Daoy (cell line): ENCODE results near the gene FAM163A. TPM values are rescaled to one million over a fixed set of nuclear protein-coding genes. Genes with fewer than 3 reads are reported as not detected.

Source experiments
- DNase-seq: peaks from one replicate; pipeline ENCODE4 v3.0.0-alpha.2; 2015; ENCODE audit warnings: low read depth
- total RNA-seq: library from RNA; depleted of rRNA; stranded (reverse); fragments of >200 nt; shearing (Covaris generic); gene quantifications from 2 replicates; pipeline ENCODE4 v1.2.3, GENCODE V29; 2014

Gene FAM163A
- total RNA-seq, 1 experiment from 2014 or later = not detected

DNA sequence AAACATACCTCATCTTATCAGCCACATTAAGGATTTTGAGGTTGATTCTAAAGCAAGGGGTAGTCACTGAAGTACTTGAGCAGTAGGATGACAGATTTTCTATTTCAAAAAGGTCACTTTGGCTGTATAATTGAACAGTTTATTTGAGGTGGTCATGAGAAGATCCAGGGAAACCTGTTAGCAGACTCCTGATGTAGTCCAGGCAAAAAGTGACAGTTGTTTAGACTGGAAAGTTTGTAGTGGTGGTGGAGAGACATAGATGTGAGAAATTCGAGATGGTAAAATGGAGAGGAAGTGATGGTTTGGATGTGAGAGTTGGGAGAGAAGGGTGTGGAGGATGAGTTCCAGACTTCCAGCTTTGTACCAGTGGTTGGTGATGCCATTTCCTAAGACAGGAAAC lies 7.5 kb downstream of the FAM163A start:
- no peak for DNase-seq

DNA sequence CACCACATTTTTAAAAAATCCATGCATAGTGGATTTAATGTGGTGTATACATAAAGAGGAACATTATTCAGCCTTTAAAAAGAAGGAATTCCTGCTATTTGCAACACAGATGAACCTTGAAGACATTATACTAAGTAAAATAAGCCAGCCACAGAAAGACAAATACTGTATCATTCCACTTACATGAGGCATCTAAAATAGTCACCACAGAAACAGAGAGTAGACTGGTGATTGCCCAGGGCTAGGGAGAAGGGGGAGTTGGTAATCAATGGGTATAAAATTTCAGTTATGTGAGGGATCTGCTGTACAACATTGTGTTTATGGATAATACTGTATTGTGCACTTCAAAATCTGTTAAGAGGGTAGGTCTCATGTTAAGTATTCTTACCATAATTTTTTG lies 10.0 kb downstream of the FAM163A start:
- no peak for DNase-seq

DNA sequence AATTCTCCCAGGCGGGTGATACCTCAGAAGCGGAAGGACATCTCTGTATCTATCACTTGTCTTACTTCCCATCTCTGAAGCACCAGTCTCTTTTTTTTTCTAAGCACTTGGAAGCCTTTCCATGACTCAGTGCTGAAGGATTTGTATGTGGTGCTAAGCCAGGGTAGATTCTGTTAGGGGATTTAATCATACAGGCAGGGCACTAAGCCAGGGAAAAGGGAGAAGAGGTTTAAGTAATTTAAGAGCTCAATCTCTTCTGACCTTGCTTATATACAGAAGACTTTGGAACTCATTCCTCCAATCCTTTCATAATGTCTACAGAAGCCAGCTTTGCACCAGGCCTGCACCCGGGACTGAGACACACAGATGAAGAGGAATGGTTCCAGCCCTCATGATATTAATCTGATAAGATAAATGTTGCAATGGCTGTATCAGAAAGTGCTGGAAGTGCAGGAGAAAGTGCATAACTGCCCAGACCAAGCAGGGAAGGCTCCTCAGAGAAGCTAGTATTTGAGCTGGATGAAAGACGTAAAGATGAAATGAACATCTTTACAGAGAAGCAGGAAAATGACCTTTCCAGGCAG lies 11.0 kb downstream of the FAM163A start:
- DNase-seq = peak; percentile 82

DNA sequence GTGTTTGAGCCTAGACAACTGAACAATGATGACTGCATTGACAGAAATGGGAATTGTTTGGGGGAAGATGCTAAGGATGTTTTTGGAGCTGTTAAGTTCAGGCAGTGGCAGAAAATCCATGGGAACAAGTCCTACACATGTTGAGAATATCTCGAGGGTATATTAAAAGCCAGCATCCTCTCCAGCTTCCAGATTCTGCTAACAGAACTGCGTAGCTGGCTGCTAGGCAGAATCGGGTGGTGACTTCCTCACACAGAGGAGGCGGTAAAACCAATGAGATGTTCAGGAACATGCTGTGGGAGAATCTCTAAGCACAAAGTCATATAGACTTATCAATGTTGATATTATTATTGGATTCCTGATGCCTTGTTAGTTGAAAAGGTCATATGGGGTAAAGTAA lies 14.8 kb downstream of the FAM163A start:
- no peak for DNase-seq

DNA sequence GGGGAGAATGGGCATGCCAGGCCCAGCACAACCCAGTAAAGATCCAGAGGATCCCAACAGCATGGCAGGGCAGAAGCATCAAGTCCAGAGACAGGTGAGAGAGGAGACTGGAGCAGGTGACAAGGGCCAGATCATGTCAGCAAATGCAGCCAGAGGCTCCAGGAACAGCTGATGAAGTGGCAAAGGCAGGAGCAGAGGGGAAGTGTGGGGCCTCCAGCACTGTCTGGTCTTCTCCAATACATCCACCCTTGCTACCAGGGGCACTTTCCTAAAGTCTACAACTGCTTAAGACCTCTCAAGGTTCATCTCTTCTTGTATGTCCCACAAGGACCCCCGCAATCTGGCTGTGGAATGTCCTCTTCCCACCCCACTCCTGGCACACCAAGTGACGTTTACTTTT lies 17.4 kb downstream of the FAM163A start:
- DNase-seq = no peak

DNA sequence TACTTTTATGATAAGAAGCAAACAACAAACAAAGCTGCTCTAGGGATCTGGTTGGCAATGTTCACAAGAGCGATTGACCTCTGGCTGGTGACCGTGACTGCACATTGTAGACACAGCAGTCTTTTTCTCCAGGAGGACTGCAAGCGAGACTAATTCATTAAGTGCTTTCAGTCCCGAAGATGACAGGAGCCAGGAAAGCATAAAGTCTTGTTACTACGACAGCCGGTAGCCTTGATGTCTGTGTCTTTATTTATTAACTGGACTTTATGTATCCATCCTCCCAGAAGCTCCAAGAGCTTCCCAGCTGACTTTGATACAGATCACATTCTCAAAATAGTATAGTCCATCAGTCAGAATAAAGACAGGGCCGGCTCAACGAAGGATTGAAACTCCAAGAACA lies 18.2 kb downstream of the FAM163A start:
- DNase-seq = no peak

DNA sequence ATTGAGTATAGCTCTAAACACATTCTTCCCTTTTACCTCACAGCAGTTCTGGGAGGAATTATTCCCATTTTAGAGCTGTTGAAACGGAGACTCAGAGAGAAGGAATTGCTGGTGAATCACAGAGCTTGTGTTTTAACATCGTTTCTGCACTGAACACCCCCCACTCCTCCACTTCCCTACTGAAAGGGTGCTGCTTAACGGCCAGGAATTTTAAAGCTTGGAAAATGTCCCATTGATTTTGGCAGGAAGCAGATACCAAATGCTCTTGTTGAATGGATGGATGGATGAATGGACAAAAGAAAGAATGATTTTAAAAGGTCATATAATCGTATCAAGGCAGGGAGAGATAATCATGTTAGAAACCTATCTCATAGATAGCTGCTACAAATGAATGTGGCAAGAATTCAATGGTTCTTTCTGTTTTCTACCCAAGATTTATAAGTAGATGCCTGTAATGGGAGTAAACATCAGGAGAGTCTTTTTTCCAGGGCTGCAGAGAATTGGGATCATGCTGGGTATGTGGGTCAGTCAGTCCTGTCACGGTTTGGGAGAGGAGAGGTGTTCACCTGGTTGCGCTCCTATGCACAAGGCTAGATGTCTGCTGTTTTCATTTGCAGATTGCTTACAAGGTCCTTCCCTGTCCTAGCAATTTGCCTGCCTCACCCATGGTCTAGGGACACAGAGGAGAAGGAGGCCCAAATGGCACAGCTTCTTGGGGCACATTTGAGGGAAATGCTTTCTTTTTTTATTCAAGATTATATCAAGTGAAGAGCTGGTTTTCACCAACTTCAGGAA lies 19.0 kb downstream of the FAM163A start:
- no peak for DNase-seq

DNA sequence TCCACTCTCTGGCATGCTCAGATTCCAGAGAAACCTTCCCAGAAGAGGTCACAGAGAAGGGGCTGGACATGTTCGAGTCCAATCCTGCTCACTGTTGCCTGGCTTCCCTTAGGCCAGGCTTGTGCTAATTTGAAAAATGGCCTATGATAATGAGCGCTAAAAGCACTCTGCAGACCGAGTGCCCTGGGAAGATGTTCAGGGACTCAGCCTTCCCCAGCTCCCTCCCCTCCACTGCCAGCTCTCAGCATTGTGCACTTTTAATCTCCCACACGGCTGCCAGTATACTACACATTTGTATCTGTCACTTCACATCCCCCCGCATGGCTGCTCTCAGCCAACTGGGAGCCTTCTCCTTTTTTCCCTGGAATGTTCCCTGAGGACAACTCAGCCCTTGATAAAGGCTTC lies 24.1 kb downstream of the FAM163A start:
- DNase-seq = no peak

DNA sequence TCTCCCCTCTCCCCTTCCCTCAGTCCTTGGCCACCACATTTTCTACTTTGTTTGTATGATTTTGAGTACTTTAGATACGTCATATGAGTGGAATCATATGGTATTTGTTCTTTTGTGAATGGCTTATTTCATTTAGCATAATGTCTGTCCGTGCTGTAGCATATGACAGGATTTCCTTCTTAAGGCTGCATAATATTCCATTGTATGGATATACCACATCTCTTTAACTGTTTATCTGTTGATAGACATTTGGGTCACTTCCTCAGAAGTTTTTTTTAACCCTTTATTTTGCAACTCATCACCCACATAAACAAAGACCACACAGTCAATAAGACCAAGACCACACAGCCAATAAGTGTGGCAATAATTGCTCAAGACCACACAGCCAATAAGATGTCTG lies 24.9 kb downstream of the FAM163A start:
- no peak for DNase-seq

DNA sequence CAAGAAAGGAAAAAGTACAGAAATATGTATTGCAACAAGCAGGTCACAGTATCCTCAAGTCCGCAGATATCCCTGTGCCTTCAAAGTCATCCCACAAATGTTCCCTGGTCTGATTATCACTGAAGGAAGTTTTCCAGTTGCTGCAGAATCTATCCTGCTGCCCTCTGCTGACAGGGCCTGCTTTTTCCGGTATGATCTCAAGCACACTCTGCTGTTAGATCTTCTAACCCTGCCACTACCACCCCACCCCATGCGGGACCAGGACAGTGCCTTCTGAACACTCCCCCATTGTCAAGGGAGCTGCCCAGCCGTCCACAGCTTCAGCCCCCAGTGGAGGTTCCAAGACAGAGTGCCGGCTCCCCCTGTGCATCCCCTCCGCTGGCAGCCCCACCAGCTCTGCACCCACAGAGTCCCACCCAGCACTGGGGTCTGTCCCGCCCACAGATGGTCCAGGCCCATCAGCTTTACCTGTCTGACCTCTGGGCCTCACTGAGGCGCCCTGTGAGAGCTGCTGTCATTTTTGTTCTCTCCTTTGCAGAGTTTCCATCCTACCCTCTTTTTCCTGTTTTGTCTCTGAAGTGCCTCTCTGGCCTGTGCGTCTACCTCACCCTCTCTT lies 27.9 kb downstream of the FAM163A start:
- no peak for DNase-seq

DNA sequence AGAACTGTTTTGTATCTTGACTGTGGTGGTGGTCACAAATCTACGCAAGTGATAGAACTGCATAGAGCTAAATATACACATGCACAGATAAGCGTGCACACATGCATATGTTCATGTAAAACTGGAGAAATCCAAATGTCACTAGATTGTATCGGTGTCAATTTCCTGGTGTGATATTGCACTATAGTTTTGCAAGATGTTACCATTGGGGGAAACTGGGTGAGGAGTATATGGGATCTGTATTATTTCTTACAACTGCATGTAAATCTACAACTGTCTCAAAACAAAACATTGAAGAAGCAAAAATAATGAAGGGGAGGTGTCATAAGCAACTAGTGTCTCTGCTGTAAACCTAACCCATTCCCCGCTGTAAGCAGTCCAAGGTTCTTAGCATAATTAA lies 30.2 kb downstream of the FAM163A start:
- no peak for DNase-seq

DNA sequence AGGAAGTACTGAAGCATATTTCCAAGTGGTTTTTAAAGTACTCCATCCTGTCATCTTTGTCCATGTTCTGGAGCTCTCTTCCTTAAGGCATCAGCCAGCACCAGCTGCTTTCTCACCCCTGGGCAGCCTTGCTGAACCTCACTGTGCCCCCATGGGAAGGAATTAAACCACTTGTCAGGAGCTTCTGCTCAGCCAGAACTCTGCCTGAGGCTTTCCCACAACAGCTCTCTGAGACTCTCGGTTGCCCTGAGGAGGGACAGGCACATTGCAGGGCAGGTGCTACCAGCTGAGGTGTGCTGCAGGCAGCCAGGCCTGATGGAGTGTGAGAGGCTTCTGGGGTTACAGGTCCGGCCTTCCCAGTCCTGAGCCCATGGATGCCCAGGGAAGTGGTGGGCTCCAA lies 30.9 kb downstream of the FAM163A start:
- DNase-seq = no peak

DNA sequence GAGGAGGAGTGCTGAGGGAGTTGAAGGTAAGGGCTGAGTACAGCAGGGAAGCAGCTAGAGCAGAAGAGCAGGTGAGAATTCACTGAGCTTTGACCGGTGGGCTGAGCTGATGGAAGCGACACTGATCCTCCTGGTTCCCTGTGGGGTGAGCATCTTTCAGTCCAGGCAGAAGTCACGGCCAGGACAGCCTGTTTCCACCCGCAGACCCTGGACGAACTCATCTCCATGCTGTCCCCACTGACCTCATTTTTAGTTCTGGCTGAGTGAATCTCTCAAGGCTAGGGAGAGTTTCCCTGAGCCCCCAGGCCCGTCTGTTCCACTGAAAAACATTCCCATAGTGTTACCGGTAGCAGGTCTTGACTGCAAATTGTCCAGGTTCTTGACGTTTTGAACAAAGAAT lies 31.5 kb downstream of the FAM163A start:
- no peak for DNase-seq

DNA sequence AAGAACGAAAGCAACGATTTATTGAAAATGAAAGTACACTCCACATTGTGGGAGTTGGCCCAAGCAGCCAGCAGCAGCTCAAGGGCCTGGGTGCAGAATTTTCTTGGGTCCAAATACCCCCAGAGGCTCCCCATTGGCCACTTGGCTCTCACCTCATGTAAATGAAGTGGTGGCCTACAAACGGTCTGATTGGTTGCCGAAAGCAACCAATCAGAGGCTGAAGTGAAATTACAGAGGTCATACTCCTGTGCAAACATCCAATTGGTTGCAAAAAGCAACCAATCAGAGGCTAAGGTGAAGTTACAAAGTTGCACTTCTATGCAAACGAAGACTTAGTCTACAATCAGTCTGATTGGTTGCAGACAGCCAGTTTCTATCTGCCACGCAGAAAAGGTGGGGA lies 31.9 kb downstream of the FAM163A start:
- peak; percentile 62 for DNase-seq

DNA sequence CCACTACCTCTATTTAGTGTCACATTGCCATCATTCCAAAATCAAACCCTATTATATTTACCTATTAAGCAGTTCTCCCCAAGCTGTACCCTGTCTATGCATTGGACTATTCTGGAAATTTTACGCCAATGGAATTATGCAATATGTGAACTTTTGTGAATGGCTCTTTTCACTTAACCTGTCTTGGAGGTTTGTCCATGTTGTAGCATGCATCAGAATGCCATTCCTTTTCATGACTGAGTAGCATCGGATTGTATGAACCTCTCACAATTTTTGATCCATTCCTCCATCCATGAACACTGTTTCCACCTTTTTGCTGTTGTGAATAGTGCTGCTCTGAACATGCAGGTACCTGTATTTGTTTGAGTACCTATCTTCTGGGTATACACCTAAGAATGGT lies 33.7 kb downstream of the FAM163A start:
- DNase-seq = no peak

DNA sequence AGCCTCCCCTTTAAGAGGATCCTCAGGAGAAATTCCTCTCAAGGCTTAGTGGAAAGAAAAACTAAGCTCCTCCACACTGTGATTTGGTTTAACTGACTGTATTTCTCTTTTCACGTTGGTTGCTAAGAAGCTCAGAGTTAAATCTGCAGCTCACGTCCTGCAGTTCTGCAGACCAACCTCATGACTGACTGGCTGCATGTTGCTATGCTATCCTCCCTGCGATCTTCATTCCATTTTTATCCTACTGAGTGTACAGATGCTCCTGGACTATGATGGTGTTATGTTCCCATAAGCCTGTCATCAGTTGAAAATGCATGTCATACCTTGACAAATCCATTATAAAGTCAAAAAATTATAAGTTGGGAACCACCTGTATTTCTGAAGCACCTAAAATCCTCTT lies 34.6 kb downstream of the FAM163A start:
- no peak for DNase-seq

DNA sequence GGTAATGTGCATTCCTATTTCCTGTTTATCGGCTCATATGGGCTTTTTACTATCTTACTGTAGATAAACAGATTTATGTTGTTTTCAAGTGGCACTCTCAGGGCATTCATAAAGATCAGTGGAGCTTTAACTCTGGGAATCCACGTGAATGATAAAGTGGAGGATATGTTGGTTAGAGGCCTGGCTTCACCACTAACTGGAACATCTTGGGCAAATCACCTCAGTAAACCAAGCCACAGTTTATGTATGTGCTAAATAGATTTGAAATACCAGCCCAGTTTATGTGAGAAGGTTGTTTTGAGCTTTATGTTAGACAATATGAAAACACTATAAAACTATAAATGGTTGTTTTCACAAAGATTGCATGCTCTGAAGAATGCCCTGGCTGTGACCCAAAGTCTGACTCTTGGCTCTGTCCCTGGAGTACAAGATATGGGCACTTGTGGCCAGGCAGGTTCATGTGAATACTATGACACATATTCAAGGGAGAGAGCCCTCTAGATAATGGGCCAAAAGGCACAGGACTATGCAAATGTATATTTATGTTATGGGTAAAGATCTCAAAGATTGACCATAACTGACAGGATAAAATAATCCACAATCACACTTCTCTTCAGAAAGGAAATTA lies 36.7 kb downstream of the FAM163A start:
- DNase-seq = peak; percentile 39

DNA sequence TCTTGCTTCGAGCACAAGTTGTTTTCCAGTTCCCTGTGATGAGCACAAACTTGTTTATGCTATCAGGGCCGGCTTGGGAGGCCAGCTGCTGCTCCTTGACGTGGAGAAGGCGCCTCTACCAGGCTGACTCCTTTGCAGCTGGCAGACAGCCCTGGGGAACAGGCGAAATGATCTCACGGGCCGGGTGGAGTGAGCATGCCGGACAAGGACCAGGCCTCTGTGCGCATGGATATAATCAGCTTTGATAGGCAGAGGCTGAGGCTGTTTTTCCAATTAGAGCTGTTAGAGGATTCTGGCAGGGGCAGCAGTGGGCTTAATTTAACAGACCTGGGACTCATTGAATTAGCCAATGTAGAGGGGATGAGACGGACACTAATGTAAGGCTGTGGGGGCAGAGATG lies 38.9 kb downstream of the FAM163A start:
- no peak for DNase-seq

DNA sequence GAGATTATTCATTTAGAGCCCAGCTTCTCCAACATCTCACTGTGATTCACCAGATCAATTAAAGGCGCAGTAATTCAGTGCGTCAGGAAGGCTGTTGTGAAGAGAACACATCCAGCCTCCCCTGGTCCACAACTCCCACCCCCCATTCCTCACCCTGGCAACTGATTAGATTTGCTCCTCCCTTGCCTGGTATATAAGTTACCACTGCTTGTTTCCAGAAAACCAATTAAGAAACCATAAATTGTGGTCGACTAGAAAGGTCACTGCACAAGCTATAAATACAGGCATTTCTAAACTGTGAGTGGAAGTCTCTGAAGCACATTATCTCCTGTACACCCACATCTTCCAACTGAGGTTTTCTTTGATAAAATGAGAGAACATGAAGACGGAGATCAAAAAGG lies 41.9 kb downstream of the FAM163A start:
- DNase-seq = peak; percentile 16

DNA sequence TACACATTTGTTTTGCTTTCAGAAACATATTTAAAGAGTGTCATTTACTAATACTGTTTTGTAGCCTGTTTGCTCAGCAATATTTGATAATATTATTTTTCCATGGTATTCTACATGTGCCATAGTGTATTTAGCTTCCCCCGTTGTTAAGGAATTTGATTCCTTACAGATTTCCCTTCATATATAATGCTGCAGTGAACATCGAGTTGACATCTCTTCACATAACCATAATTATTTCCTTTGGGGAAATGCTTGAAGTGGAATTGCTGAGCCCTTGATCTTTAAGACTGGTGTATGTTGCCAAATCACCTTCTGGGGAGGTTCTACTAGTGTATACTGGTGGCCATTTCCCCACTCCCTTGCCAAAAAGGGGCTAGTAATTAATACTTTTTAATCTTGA lies 42.6 kb downstream of the FAM163A start:
- DNase-seq = no peak

DNA sequence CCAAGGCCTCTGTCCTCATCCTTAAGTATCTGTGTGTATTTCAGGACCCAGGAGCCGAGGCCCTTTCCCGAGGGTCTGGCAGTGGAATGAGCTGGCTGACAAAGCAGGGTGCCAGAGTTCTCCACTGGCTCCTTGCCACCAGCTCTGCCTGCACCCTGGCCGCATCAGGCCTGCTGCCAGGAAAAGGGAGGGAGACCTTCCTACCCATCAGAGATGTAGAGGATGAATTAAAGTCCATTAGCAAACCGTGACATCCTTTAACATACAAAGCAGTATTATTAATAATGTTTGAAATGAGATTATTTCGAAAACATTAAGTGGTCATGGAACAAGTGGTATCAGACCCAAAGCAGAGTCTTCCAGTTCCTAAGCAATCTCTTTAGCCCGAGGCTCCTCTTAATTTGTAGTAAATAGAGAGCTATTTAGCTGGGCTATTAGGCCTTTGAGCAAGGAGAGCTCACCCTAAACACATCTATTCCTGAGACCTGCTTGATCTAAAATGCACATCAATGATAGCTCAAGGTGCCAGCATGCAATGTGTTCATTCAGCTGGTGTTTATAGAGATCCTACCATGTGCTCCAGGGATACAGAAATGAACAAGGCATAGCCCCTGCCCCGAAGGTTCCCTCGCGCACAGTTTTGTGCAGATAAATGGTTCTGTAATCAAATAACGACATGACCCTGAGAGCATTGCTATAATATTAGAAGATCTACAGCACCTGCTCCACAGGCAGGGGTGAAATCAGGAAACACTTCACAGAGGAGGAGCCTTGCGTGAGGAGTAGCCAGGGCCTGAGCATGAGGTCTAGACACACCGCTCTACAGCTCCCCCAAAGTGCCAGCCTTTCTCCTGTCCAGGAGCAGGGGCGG lies 44.0 kb downstream of the FAM163A start:
- DNase-seq = no peak

DNA sequence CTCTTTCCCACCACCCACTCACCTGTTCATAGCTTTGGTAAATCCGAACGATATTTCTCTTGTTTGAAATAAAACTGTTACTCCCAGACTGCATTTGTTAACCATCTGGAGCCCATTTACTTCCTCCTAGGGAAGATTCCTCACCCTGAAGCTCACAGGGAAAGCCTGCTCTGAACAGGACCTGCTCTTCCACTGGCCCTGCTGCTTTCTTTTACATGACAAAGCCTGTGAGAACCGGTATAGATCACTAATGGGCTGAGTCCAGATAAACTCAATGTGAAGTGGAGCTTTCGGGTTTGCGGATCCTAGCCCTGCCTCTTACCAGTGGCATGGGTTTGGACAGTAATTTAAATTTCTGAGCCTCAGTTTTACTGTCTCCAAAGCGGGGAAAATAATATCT lies 45.2 kb downstream of the FAM163A start:
- no peak for DNase-seq
